KG1 (cell line): ENCODE data around the gene TMEM72.

Experiments
- DNase-seq: peaks from one replicate; lab custom pipeline; 2025; lab: John Stamatoyannopoulos, UW

Gene TMEM72

DNA sequence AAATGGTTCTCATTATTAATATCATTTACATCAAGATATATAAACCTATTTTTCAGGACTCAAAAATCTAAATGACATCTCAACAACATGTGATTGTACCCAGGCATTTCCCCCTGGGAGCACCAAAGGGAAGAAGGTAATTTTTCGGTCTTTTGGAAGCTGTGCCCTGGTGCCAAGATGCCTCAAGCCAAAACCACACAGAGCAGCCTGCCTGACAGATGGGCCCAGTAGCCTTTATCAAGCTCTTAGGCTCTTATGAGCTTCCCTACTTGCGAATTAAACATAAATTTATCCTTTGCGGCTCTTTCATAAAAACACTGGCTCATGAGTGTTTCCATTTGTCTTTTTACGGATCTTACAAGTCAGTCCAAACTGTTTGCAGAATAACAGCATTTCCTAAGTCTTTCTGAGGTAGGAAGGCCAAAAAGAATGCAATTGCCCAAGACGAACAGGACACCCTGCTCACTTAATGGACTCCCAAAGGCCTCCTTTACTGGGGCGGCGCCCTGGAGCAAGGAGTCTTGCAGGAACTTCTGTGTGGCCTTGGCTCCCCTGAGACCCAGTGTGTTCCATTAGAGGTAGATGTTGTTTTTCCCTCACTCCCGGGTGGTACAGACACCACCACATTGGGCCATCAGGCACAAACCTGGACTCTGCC, 44.4 kb downstream of the TMEM72 start:
- DNase-seq: no peak

DNA sequence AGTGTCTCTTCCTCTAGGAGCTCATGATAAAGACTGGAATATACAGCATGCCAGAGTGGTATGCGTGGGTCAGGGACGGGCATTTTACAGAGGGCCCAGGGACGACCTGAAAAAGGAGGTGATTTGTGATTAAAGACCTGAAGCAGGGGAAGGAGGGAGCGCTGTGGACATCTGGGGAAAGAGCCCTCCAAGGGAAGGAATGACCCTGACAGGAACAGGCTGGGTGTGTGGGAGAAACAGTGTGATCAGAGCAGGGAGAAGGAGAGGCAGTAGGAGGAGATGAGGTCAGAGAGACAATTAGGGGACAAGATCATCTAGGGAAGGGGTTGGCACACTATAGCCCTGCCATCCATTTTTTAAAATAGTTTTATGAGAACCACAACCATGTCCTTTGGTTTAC, 45.1 kb downstream of the TMEM72 start:
- DNase-seq: no peak

DNA sequence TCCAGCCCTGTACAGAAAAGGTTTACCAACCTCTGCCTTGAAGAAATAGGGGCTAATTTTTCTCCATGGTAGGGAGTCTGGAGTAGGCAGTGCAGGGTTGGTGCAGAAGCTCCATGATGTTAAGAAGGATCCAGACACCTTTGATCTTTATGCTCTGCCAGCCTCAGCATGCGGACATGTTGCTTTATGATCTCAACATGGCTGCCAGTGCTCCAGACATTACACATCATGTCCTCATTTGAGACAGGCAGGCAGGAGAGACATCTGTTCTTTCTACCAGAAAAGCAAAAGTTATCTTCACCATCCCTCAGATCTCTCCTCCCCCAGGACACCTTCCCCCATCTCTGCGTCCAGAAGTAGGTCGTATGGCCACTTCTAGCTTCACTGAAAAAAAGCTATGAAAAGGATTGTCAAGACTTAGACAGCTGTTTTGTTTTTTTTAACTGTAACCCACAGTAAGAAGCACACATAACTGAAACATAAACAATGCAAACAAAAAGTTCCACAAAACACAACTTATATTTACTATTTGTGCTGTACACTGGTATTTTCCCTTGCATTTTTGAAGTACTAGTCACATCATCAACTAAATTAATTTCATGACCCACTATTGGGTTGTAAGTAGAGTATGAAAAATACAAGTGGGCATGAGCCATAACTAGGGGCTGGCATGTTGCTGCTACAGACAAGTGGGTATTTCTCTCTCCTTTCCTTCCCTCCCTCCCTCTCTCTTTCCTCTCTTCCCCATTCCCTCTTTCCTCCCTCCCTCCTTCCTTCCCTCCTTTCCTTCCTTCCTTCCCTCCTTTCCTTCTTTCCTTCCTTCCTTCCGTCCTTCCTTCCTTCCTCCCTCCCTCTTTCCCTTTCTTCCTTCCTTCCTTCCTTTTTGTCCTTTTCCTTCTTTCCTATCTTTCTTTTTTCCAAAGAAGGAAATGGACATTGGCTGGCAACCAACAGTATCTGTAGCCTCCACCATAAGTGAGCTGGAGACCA, 45.9 kb downstream of the TMEM72 start:
- DNase-seq: no peak

DNA sequence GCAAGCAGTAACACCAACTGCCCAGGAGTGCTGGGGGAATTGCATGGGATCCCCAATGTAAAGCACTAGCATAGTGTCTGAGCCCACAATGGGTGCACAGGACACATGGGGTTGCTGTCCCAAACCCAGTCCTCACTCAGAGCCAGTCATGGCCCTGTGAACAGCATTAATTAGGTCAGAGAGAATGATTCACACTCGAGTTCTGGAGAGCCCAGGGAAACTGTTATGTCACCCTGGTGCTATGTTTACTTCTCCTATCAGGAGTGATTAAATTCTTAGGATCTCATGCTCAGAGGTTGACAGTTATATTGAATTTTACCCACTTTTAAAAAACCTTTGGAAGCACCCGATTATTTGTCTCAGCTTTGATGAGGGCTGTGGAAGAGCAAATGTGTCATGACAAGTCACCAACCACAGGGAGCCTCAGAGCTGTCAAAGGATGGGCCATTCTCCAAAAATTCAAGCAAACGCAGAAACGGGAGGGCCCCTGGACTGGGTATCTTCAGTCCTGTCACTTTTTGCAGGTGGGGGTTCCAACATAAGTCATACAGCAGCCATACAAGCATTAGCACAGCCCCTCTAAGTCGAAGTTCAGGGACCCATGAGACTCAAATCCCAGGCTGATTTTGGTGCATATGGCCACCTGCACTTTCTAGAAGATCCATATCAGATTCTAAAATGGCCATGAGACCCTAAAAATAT, 47.2 kb downstream of the TMEM72 start:
- DNase-seq: no peak

DNA sequence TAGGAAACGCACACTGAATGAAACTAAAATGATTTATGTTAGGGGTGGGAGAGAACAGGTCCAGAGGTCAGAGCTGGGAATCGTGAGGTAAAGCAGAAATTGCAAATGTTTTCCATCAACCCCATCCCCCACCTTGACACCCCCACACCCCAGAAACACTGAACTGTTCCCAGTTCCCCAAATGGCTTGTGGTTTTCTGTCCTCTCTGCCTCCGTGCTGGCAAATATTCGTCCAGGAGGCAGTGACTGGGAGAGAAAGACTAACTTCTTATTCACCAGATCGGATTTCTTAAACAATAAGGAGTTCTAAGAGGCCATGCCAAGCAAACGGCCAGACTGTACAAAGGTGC, 47.7 kb downstream of the TMEM72 start:
- DNase-seq: no peak

DNA sequence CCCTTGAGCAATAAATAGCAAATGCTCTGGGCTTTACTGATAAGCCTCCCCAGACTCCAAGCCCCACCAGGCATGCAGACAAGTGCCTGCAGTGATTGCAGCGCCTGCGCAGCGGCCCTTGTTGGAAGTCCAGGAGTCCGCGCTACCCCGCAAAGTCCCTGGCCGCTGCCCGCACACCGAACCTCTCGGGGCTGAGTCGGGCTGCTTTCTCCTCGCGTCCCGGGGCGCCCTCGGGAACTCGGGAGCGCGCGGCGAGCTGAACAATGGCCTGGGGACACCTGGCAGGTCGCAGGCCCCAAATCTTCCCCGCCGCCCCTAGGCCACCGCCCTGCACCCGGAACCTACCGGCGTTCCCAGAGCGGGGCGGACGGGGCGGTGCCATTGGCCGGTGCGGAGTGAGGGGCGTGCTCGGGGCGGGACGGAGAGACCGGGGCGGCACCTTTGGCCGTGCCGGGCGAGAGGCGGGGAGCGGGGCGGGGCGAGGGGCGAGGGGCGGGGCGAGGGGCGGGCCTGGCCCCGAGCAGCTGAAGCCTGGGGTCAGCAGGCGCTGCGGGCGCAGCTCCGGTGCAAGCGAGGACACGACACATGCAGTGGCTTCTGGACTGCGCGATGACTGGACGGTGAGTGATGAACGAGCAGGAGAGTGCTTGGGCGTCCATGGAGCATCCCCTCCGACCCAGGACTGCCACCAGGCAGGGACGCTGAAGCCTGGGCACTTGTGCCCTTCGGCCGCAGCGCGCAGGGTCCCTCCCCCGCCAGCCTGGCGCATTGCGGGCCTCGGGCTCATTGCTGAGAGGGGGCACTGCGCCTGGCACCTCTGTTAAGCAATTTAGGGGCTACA, 48.3 kb downstream of the TMEM72 start, which contains the start of gene RASSF4:
Gene RASSF4 (plus strand): TSS at position 556 of the 841 bp plus-strand sequence. CDS start 10,401 bp downstream, outside the sequence.
- peak; percentile 44 for DNase-seq

DNA sequence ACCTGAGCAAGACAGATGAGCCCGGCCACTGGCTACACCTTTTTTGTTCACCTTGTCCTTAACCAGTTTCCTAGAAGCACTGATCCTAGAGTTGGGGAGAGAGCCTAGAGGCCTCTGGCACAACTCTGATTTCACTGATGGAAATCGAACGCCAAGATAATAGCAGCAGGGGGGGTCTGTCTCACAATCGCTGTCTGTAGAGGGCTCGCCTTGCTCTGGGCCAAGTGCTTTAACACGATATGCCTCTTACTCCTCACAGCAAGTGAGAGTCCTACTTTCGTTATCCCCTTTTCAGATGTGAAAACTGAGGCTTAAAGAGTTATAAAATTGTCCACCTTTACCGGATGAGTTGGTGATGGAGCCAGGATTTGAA, 48.9 kb downstream of the TMEM72 start:
- DNase-seq: no peak

DNA sequence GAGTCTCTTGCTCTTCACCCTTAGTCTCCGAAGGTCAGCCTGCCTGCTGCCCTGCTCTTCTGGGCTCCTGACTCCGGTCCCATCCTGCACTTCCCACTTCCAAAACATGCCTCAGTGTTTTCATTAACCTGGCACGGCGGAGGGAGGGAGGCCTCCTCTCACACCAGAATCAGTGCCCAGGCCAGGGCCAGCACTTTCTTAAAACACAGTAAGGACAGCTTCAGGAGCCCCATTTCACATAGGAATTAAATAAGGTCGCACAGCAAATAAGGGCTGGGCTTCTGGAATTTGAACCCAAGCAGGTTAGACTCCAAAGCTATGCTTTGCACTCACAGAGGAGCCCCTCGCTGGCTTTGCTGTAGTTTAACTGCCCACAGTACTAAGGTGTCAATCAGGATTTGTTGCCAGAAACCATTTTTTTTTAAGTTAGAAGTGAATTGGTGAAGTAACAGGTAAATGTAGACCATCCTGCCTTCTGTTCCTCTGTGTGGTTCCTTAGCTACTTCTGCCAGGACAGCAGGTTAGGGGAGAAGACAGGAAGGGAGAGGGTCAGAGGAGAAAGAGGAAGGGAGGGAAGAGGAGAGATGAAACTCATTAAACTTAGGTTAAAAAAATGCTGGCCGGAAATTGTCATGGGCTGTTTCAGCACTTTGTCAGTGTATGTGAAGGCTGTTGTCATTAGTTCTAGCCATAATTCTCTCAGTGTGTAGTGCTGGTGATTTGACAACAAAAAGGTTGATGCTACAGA, 49.5 kb downstream of the TMEM72 start:
- DNase-seq: no peak

DNA sequence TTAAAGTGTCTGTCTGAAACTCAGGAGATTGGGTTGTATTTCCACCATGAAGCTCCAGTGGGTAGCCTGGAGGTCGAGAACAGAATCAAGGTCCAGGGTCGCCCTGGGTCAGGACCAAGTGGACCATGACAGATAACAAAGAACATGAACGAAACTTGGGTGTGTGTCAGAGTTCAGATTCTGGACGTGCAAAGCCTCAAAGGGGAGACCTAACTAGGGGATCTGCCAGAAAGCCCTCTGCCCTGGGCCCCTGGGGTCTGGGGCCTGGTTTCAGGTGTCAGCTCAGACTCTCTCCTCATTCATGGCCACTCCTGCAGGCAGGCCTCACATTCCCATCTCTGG, 50.1 kb downstream of the TMEM72 start:
- no peak for DNase-seq

DNA sequence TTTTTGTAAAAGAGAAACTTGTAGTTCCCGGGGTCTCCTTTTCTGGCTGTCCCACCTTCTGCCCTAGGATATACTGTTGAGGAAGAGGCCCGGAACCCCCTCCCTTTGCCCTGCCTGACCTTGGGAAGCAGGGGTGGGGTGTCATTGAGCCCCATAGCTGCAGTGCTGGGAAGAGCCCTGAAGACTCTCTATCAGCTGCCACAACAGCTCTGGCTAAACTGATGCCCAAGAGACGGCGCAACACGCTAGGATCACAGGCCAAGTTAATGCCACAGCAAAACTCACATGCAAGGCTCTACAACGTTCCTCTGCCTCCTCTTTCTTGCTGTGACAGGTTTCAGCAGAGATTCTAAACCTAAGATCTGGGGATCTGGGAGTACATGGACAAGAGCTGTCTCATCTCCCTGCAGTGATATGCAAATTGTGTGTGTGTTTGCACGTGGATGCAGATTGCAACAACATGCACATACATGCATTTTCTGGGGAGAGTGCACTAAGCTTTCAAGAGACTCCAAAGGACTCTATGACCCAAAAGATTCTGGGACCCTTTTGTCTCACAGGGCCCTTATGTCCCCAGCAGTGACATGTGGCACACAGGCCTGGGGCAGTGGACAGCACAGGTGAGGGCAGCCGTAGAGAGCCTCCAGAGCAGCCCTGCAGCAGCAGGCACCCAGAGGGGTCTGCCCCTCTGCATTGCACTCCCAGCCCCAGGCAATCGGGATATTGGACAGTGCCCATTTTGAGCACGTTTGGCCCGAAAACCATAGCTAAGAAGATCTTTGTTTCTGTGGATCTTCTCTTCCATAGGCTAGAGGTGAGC, 51.0 kb downstream of the TMEM72 start:
- DNase-seq: no peak

DNA sequence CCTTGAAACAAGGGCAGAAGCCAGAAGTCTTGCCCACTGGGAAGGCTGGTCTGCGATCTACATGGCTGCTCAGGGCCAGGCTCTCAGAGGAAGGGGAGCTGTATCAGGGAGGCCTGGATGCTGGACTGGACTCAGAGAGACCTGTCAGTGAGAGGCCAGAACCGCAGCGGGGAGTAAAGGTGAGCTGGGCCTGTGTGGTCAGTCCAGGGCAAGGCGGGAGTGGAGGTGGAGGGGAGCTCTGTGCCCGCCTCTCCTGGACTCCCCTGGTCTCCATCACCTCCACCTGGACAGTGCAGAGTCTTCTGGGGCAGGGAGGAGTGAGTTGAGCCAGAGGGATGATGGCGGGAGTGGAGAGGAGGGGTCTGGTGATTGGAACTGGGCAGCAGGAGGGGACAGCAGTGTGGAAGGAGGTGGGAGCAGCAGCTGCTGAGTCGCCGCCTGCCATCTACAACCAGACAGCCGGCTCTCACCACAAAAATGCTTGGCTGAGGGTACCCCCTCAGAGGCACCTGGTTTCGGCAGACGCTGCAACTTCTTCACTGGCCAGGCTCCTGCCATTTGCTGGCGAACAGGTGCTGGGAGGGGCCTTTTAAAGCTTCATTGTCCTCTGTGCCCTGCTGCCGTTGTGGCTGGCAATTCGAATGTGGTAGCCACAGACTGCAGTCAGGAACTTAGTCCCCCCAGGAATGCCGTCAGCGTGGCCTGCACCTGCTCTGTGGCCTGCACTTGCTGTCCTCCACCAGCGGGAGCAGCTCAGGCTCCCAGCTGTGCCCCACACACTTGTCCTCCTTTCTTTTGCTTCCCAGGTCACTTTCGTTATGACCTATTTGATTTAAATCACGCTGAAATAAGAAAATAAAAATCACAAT, 52.0 kb downstream of the TMEM72 start:
- DNase-seq: no peak

DNA sequence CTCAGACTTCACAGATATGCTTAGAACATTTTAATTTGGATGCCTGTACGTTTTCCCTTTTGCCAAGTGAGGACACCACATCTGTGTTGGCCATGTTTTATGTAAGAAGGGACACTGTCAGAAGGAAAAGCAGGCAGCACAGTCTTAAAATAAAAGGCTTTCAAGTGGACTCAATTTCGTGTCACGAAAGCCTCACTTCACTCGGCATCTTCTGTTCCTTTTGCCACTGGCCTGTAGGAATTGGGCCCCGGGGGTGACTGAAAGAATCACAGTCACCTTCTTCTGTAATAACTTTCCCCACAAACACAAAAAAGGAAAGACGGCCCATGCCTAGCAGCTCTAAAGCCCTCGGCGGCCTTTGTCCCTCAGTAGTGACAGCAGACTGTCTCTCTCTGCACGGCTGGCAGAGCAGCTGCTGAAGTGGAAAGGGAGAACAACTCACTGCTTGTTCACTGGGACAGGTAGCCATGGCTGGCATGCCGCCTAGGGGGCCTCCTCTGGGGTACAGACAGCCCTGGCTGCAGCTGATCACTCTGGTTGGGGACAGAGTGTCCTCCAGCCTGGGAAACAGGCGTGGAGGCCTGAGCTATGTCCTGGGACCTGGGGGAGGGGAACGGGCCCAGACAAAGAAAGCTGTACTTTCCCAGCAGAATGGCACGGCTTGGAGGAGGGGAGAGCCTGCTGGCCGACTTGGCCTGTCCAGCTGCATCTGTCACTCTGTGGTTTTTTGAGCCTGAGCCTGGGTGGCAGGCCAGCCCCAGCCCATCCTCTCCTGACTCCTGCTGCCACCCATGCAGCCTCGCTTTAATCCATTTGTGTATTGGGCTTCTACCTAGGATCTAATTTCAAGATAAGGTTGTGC, 52.9 kb downstream of the TMEM72 start:
- DNase-seq: no peak

DNA sequence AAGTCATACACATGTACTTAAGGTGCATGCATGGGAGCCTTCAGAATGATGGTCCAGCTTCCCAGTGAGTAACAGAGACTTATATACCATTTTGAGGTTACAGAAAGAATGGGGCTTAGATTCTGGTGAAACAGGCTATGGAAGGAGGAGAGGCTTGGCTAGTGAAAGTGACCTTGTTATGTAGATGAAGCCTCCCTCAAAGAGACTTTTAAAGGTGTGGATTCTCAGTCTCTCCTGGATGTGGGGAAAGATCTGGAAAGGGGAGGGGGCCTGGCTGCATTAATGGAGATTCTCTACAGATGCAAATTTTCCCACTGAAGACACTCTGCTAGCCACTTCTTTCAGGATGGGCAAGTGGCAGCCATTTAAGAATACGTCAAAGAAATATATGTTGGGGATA, 54.0 kb downstream of the TMEM72 start:
- DNase-seq: no peak

DNA sequence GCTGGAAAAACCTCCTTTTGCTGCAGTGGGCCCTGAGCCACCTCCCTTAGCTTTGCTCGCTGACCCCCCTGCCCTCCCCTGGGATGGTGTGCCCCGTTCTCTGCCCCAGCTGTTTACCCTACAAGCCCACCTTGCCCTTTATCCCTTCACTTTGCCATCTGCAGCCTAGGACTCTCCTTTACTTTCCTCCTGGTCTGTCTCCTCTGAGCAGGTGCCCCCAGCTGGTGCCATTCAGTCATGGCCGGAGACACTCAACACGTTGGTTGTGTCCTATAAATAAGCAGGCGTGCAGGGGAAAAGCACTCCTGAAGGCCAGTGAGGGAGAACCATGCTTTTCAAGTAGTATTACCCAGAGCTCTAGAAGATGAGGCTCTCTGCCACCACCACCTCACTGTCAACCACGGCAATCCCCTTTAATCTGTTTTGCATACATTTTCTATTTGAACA, 54.5 kb downstream of the TMEM72 start:
- DNase-seq: no peak

DNA sequence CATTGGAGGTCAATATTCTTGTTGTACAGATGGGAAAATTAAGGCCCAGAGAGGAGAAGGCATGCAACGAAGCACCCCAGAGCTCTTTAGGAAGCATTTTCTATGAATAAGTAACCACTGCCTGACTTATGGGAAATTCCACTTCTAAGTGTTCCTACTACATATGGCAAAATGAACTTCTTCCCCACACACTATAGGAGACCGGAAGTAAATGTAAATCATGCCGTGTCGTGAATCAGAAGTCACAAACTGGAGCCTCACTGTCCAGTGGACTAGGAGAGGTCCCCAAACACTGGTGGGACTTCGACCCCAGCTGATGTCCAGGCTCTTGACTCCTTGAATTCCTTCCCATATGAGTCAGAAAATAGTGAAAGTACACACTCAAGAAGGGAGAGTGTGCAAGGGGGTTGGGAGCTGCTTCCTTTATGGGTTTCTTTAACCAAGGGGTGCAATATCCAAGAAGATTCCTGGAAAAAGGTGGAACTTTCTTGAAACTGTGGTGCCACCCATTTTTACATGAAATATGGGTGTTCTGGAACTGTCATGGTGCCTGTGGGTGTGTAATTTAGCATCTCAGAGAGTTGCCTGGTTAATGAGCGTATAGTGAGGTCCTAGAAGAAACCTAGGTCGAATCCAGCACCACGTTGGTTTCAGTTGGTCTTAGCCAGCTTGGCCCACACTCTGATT, 55.1 kb downstream of the TMEM72 start:
- DNase-seq: no peak

DNA sequence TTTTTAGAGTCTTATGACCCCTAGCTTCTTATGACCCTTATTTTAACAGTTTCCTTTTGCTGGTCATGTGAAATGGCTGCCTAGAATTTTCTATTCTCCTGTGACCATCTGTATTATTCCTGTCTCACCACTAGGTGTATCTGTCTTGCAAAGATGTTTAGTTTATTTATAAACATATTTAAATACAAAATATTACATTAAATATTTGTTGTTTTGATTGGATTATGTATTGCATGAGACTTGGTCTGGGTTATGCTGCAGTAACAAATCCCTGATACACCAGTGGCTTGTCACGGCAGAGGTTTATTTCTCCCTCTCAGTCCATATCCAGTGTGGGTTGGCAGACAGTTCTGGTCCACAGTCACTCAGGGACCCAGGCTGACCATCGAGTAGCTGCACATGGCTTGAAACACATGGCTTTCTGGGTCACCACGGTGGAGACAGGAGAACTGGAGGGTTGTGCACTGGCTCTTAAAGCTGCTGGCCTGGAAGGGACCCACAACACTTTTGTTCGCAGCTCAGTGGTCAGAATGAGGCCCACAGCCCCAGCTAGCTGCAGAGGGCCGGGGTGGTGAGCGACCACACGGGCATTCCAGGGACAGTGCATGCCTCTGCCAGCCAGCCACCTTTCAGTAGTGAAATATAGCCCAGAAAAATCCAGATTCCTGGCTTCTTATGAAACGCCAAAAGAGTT, 55.8 kb downstream of the TMEM72 start:
- DNase-seq: no peak

DNA sequence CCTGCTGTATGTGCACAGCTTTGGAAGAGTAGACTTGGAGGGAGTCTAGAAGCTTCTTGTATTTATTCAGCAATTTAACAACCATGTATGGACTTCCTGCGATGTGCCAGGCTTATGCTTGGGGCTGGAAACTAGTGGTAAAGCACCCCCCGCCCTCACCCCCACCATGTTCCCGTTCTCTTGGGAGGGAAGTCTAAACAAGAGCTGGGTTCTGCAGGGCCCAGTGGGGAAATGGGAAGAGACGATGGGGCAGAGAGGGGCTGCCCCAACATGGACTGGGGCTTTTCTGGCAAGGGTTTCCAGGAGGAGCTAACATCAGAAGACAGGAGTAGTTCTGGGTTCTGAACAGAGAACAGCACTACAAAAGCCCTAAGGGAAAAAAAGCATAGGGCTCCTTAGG, 56.5 kb downstream of the TMEM72 start:
- DNase-seq: no peak
